Upper lobe of left lung (tissue), 6 donors: Measurements from ENCODE around the gene ACTL8. TPM values are rescaled to one million over a fixed set of nuclear protein-coding genes. Genes with fewer than 3 reads are reported as not detected.

ENCODE experiments used
- ATAC-seq, 2 donors: fragments of 200-7000 bp; cut with Tn5 transposase; one replicate each; pipeline ENCODE4 v1.9.1; 2022; ENCODE audit warnings: mild to moderate bottlenecking in 2 of 2, moderate library complexity in 2 of 2; ENCODE audit not compliant: low FRiP score in 2 of 2
- DNase-seq, 2 donors: peaks; one replicate each; pipeline ENCODE4 v3.0.0-alpha.2; 2019 to 2020
- H3K27ac ChIP-seq, 4 donors: fragments of 200-600 bp; sonication (generic); one replicate each; pipeline ENCODE4 v1.5.1; 2016 to 2019
- H3K27me3 ChIP-seq, 4 donors: fragments of 200-600 bp; sonication (generic); one replicate each; pipeline ENCODE4 v1.5.1; 2017 to 2019
- H3K36me3 ChIP-seq, 4 donors: fragments of 200-600 bp; sonication (generic); one replicate each; pipeline ENCODE4 v1.5.1; 2016 to 2019
- H3K4me1 ChIP-seq, 4 donors: fragments of 200-600 bp; sonication (generic); one replicate each; pipeline ENCODE4 v1.5.1; 2018 to 2019
- H3K4me3 ChIP-seq, 4 donors: fragments of 200-600 bp; sonication (generic); one replicate each; pipeline ENCODE4 v1.5.1; 2017 to 2019; ENCODE audit warnings: mild to moderate bottlenecking in 2 of 4, moderate library complexity in 1 of 4
- H3K9me3 ChIP-seq, 4 donors: fragments of 200-600 bp; sonication (generic); one replicate each; pipeline ENCODE4 v1.5.1; 2018 to 2019
- CTCF ChIP-seq, 6 experiments: fragments of 450-650 bp in 4 of 6; fragments of 200-600 bp in 2 of 6; sonication (generic) in 2 of 6; IDR thresholded peaks; one replicate each; pipeline ENCODE4 v1.5.1; 2016 to 2019; ENCODE audit warnings: antibody characterized with exemption in 6 of 6
- EP300 ChIP-seq, 4 donors: sonication (generic); formaldehyde crosslinking; IDR thresholded peaks; one replicate each; pipeline ENCODE4 v1.5.1; 2017; ENCODE audit warnings: antibody characterized with exemption in 4 of 4, control low read depth in 2 of 4
- POLR2A ChIP-seq, 4 donors: fragments of 450-650 bp; IDR thresholded peaks; one replicate each; pipeline ENCODE4 v1.5.1; 2016 to 2017; ENCODE audit warnings: antibody characterized with exemption in 4 of 4, mild to moderate bottlenecking in 2 of 4
- POLR2AphosphoS5 ChIP-seq, 2 donors: sonication (generic); formaldehyde crosslinking; IDR thresholded peaks; one replicate each; pipeline ENCODE4 v1.5.1; 2017; ENCODE audit warnings: antibody characterized with exemption in 2 of 2
- WGBS, 2 donors: methylation state at CpG; one replicate each; pipeline ENCODE4 v1.1.5; 2017 to 2018; 5-methylcytosine and 5-hydroxymethylcytosine counted together
- total RNA-seq, 6 donors: library from RNA; depleted of rRNA in 4 of 6; stranded (reverse); fragments of >200 nt in 4 of 6; gene quantifications; one replicate each; pipeline versions ENCODE4 v1.1.0 to v1.2.1, GENCODE V29; 2016 to 2021
- donor health status: DM: no; HTN: no; CAD: no; lungs with moderate emphysema.
- donor health status: DM: no; HTN: yes; CAD: no; lungs with severe emphysema.

The ACTL8 gene
- total RNA-seq, 6 donors from 2014 or later, result not detected

- Histone ChIP-seq H3K36me3 (no peaks in the 10 kb centered on the region), H3K9me3 (no peaks in the 10 kb centered on the region), H3K4me3 (no peak overlapping the region), H3K27ac (no peak overlapping the region), H3K27me3 (peaks cover 0 to 7% (median 0%) of the 10 kb centered on the region in 4 donors), H3K4me1 (no peaks in the 10 kb centered on the region)
- ATAC-seq, result no peak
- TF ChIP-seq CTCF (IDR thresholded peaks at IDR 0.05), result no peak
- no peak for TF ChIP-seq POLR2A (IDR thresholded peaks at IDR 0.05)
- no peak for TF ChIP-seq POLR2AphosphoS5 (IDR thresholded peaks at IDR 0.05)
- TF ChIP-seq EP300 (IDR thresholded peaks at IDR 0.05), result no peak
- DNase-seq, result no peak
These were observed 16.1 kb upstream of the ACTL8 start for GRCh38 chr1:17739050-17739449.

- no peak for ATAC-seq
- H3K27me3 ChIP-seq, result peaks cover 0 to 7% (median 0%) of the 10 kb centered on the region in 4 donors
These were observed 14.1 kb upstream of the ACTL8 start for GRCh38 chr1:17741052-17741451.

GRCh38 chr1:17742583-17742982 is 12.6 kb upstream of the ACTL8 start:
- ATAC-seq, result peak in 1 of 2 donors; percentile 43
- no peaks in the 10 kb centered on the region for H3K9me3 ChIP-seq
- no peak overlapping the region for H3K4me3 ChIP-seq
- peaks cover 0 to 7% (median 0%) of the 10 kb centered on the region in 4 donors for H3K27me3 ChIP-seq
- DNase-seq, result no peak
- H3K27ac ChIP-seq, result no peak overlapping the region
- WGBS, 2 donors, result 23 to 27% methylated on average over 5 of the region's 5 CpGs
- H3K4me1 ChIP-seq, result no peaks in the 10 kb centered on the region
- no peaks in the 10 kb centered on the region for H3K36me3 ChIP-seq
- TF ChIP-seq CTCF (IDR thresholded peaks at IDR 0.05) (no peak), POLR2A (IDR thresholded peaks at IDR 0.05) (no peak), POLR2AphosphoS5 (IDR thresholded peaks at IDR 0.05) (no peak), EP300 (IDR thresholded peaks at IDR 0.05) (no peak)

More at GRCh38 chr1:17741052-17741451, 14.1 kb upstream of the ACTL8 start:
- DNase-seq, result no peak
- Histone ChIP-seq H3K36me3 (no peaks in the 10 kb centered on the region), H3K4me3 (no peak overlapping the region), H3K9me3 (no peaks in the 10 kb centered on the region), H3K4me1 (no peaks in the 10 kb centered on the region), H3K27ac (no peak overlapping the region)
- WGBS, 2 donors, result 83 to 84% methylated on average over 4 to 5 of the region's 5 CpGs
- TF ChIP-seq CTCF (IDR thresholded peaks at IDR 0.05), result no peak
- TF ChIP-seq POLR2A (IDR thresholded peaks at IDR 0.05), result no peak
- TF ChIP-seq EP300 (IDR thresholded peaks at IDR 0.05), result no peak
- no peak for TF ChIP-seq POLR2AphosphoS5 (IDR thresholded peaks at IDR 0.05)

GRCh38 chr1:17743008-17743647 is 12.0 kb upstream of the ACTL8 start:
- WGBS, 2 donors, result 18 to 28% methylated on average over 5 to 9 of the region's 11 CpGs
- TF ChIP-seq EP300 (IDR thresholded peaks at IDR 0.05) (no peak), CTCF (IDR thresholded peaks at IDR 0.05) (no peak), POLR2A (IDR thresholded peaks at IDR 0.05) (no peak), POLR2AphosphoS5 (IDR thresholded peaks at IDR 0.05) (no peak)
- H3K36me3 ChIP-seq, result no peaks in the 10 kb centered on the region
- DNase-seq (peak in 1 of 2 donors; percentile 30), ATAC-seq (peak in 1 of 2 donors; percentile 23)
- H3K27me3 ChIP-seq, result peaks cover 0 to 7% (median 0%) of the 10 kb centered on the region in 4 donors
- no peaks in the 10 kb centered on the region for H3K4me1 ChIP-seq
- H3K27ac ChIP-seq, result no peak overlapping the region
- H3K4me3 ChIP-seq, result no peak overlapping the region
- no peaks in the 10 kb centered on the region for H3K9me3 ChIP-seq

DNA sequence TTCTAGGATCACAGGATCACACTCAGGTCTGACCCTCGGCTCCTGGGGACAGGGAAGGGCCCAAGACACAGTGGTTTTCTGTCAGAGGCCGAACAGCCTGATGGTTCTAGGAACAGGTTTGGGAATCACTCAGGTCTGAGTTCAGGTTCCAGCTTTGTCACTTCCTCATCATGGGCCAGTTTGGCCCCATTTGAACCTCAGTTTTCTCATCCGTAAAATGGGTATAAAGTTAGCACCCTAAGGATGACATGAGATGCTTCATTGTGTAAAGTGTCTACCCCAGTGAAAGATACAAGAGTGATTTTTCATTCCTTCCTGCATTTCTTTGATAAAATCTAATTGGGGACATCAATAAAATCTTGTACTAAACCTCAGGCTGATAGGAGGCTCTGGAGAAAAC is 11.2 kb upstream of the ACTL8 start:
- no peak overlapping the region for H3K27ac ChIP-seq
- ATAC-seq, result no peak
- no peak for TF ChIP-seq POLR2A (IDR thresholded peaks at IDR 0.05)
- no peak for TF ChIP-seq CTCF (IDR thresholded peaks at IDR 0.05)
- no peak for TF ChIP-seq EP300 (IDR thresholded peaks at IDR 0.05)
- no peak for TF ChIP-seq POLR2AphosphoS5 (IDR thresholded peaks at IDR 0.05)
- H3K4me1 ChIP-seq, result no peaks in the 10 kb centered on the region
- no peak overlapping the region for H3K4me3 ChIP-seq
- WGBS, 2 donors, result 93 to 100% methylated on average over 1 to 3 of the region's 3 CpGs
- DNase-seq, result no peak
- no peaks in the 10 kb centered on the region for H3K36me3 ChIP-seq
- no peaks in the 10 kb centered on the region for H3K9me3 ChIP-seq
- H3K27me3 ChIP-seq, result peaks cover 0 to 7% (median 0%) of the 10 kb centered on the region in 4 donors
